ENCODE measurements around the gene KCNAB2. TPM values are rescaled to one million over a fixed set of nuclear protein-coding genes. Genes with fewer than 3 reads are reported as not detected.

KCNAB2 gene
- total RNA-seq, 1 experiment from 2014 or later, result 28.5 TPM

DNA sequence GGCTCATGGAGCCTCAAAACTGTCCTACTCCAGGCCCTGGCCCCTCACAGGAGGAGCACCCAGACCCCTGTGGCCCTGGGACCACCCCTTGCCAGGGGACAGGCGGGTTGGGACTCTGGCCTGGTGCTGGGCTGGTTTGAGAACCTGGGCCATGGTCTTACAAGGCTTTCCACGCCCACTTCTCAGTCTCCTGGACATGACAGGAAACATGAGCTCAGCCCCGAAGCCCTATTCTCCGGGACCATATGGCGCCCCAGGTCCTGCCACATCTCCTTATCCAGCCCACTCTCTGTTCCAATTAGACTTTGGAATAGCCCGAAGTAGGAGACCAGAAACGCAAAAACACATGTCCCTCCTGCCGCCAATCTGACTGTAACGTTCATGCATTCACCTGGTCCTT lies 47.9 kb downstream of the KCNAB2 start:
- Histone ChIP-seq H3K9me2 (replicated peaks; ENCODE audit: low read length) (no peaks in the 10 kb centered on the region), H3K4me2 (ENCODE audit: low read length) (no peak overlapping the region), H3K4me1 (ENCODE audit: insufficient read depth, low read length) (no peaks in the 10 kb centered on the region), H3K9ac (ENCODE audit: low read length) (no peak overlapping the region), H3K36me3 (ENCODE audit: low read depth, low read length) (no peaks in the 10 kb centered on the region), H3F3A (ENCODE audit: low read length, unreplicated experiment) (no peaks in the 10 kb centered on the region), H2AFZ (ENCODE audit: low read length) (no peak overlapping the region), H3K4me3 (ENCODE audit: low read length) (no peak overlapping the region), H3K27me3 (ENCODE audit: low read length) (no peaks in the 10 kb centered on the region), H3K79me2 (ENCODE audit: low read length) (no peaks in the 10 kb centered on the region), H3K27ac (ENCODE audit: low read length) (no peak overlapping the region), H3K9me3 (ENCODE audit: low read length) (no peaks in the 10 kb centered on the region), H4K20me1 (ENCODE audit: low read length) (no peaks in the 10 kb centered on the region)
- DNase-seq (no peak), ATAC-seq (no peak)
- TF ChIP-seq EZH2phosphoT487 (IDR thresholded peaks at IDR 0.05; ENCODE audit: borderline replicate concordance, low read length), result no peak
- TF ChIP-seq, protein P1, sequence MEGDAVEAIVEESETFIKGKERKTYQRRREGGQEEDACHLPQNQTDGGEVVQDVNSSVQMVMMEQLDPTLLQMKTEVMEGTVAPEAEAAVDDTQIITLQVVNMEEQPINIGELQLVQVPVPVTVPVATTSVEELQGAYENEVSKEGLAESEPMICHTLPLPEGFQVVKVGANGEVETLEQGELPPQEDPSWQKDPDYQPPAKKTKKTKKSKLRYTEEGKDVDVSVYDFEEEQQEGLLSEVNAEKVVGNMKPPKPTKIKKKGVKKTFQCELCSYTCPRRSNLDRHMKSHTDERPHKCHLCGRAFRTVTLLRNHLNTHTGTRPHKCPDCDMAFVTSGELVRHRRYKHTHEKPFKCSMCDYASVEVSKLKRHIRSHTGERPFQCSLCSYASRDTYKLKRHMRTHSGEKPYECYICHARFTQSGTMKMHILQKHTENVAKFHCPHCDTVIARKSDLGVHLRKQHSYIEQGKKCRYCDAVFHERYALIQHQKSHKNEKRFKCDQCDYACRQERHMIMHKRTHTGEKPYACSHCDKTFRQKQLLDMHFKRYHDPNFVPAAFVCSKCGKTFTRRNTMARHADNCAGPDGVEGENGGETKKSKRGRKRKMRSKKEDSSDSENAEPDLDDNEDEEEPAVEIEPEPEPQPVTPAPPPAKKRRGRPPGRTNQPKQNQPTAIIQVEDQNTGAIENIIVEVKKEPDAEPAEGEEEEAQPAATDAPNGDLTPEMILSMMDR (conservative IDR thresholded peaks at IDR 0.05; ENCODE audit: low read depth, low read length), result no peak
- TF ChIP-seq EZH2 (IDR thresholded peaks at IDR 0.05; ENCODE audit: low read length, unreplicated experiment), result no peak
- no TSS peak for BruUV-seq (replicated peaks)
- intact Hi-C loops (cut with micrococcal nuclease), result no loop called here
- ChIA-PET CTCF (no interaction called here), POLR2A (ENCODE audit: unreplicated experiment) (no interaction called here)

DNA sequence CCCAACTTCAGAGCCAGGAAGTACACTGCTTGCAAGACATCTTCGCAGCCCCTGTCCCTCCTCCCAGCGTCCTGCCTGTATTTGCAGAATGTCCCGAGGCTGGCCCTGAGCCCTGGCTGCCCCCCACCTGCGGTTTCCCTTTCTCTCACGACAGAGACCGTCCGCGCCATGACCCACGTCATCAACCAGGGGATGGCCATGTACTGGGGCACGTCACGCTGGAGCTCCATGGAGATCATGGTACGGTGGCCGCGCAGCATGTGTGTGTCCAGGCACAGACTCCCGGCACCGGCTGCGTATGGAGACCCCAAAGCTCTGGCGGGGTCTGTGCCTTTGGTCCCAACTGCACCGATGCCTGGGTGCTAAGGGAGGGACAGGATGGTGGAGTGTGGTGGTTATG lies 48.6 kb downstream of the KCNAB2 start:
- ATAC-seq (no peak), DNase-seq (no peak)
- BruUV-seq (replicated peaks), result no TSS peak
- H3K36me3 ChIP-seq (ENCODE audit: low read depth, low read length), result no peaks in the 10 kb centered on the region
- CTCF ChIA-PET, result no interaction called here
- no peaks in the 10 kb centered on the region for H3K27me3 ChIP-seq (ENCODE audit: low read length)
- H3K9me2 ChIP-seq (replicated peaks; ENCODE audit: low read length), result no peaks in the 10 kb centered on the region
- TF ChIP-seq EZH2 (IDR thresholded peaks at IDR 0.05; ENCODE audit: low read length, unreplicated experiment), result no peak
- TF ChIP-seq, protein P1 (conservative IDR thresholded peaks at IDR 0.05; ENCODE audit: low read depth, low read length), result no peak
- no peak for TF ChIP-seq EZH2phosphoT487 (IDR thresholded peaks at IDR 0.05; ENCODE audit: borderline replicate concordance, low read length)
- H4K20me1 ChIP-seq (ENCODE audit: low read length), result no peaks in the 10 kb centered on the region
- H3K4me3 ChIP-seq (ENCODE audit: low read length), result no peak overlapping the region
- no peaks in the 10 kb centered on the region for H3K9me3 ChIP-seq (ENCODE audit: low read length)
- intact Hi-C loops (cut with micrococcal nuclease), result no loop called here
- H3K27ac ChIP-seq (ENCODE audit: low read length), result no peak overlapping the region
- POLR2A ChIA-PET (ENCODE audit: unreplicated experiment), result no interaction called here
- no peak overlapping the region for H3K4me2 ChIP-seq (ENCODE audit: low read length)
- H3K4me1 ChIP-seq (ENCODE audit: insufficient read depth, low read length), result no peaks in the 10 kb centered on the region
- H2AFZ ChIP-seq (ENCODE audit: low read length), result no peak overlapping the region
- no peak overlapping the region for H3K9ac ChIP-seq (ENCODE audit: low read length)
- no peaks in the 10 kb centered on the region for H3F3A ChIP-seq (ENCODE audit: low read length, unreplicated experiment)
- no peaks in the 10 kb centered on the region for H3K79me2 ChIP-seq (ENCODE audit: low read length)

DNA sequence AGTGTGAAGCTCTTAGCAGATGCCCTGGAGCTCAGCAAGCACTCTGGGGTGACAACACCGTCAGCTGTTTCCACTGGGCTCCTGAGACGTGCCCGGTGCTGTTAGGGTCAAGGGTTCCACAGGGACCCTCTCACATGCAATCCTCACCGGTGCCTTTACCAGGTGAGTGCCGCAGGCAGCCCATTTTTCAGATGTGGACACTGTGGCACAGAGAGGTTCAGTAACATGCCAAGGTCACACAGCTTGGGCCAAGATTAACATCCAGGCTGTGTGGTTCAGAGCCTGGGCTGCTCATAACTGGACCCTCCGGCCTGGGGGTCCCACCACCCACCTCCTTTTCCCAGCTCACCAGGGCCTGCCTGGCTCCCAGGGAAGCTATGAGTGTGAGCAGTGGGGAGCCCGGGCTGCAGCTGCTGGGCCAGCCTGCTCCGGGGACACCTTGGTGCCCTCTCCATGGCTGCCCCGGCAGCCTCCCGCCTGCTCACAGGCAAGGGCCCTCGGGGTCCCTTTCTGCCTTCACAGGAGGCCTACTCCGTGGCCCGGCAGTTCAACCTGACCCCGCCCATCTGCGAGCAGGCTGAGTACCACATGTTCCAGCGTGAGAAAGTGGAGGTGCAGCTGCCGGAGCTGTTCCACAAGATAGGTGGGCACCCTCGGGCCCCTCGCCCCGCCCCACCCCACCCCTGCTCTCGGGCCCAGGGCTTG lies 49.3 kb downstream of the KCNAB2 start:
- ATAC-seq (no peak), DNase-seq (no peak)
- Histone ChIP-seq H3K27ac (ENCODE audit: low read length) (no peak overlapping the region), H4K20me1 (ENCODE audit: low read length) (no peaks in the 10 kb centered on the region), H3F3A (ENCODE audit: low read length, unreplicated experiment) (no peaks in the 10 kb centered on the region), H3K4me2 (ENCODE audit: low read length) (no peak overlapping the region), H3K4me1 (ENCODE audit: insufficient read depth, low read length) (no peaks in the 10 kb centered on the region), H3K4me3 (ENCODE audit: low read length) (no peak overlapping the region), H3K79me2 (ENCODE audit: low read length) (no peaks in the 10 kb centered on the region), H3K9me2 (replicated peaks; ENCODE audit: low read length) (no peaks in the 10 kb centered on the region), H3K36me3 (ENCODE audit: low read depth, low read length) (no peaks in the 10 kb centered on the region), H2AFZ (ENCODE audit: low read length) (no peak overlapping the region), H3K9ac (ENCODE audit: low read length) (no peak overlapping the region), H3K9me3 (ENCODE audit: low read length) (no peaks in the 10 kb centered on the region), H3K27me3 (ENCODE audit: low read length) (no peaks in the 10 kb centered on the region)
- ChIA-PET CTCF (interaction anchor here (1.1 kb wide), 1 partner anchor 12 kb away, joined by 3 read pairs; no protein-coding TSS in a partner anchor), POLR2A (ENCODE audit: unreplicated experiment) (no interaction called here)
- intact Hi-C loops (cut with micrococcal nuclease), result no loop called here
- no TSS peak for BruUV-seq (replicated peaks)
- no peak for TF ChIP-seq EZH2 (IDR thresholded peaks at IDR 0.05; ENCODE audit: low read length, unreplicated experiment)
- TF ChIP-seq, protein P1 (conservative IDR thresholded peaks at IDR 0.05; ENCODE audit: low read depth, low read length), result no peak
- TF ChIP-seq EZH2phosphoT487 (IDR thresholded peaks at IDR 0.05; ENCODE audit: borderline replicate concordance, low read length), result no peak
